Measurements from ENCODE around the gene SNTG2.

DNA sequence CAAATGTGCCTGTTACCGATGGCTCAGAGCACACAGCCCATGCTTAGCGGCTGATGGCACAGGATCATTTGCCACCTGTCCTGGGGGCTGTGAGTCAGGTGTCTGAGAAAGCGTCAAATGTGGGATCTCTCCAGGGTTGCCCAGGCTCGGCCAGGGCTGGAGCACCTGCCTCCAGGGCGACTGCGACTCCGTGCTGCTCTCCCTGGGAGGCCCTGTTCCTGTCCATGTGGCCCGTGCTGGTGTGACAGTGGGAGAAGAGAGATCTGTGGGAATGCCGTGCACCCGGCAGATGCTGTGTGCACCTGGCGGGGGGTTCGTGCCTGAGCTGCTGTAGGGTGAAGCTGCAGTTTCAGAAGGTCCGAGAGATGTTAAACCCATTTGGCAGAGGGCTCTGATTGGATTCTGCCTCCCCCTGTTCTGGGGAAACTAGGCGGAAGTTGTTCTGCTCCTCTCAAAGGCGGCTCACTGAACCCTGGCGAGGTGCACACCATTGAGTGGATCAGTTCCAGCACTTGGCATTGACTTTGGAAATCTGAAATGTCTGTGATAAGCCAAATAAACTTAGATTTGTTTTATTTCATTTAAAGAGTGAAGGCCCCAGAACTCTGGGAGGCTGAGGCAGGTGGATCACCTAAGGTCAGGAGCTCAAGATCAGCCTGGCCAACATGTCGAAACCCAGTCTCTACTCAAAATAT lies 428.0 kb downstream of the SNTG2 start:
- no peak for TF ChIP-seq ARHGAP35 (CRISPR knock-in tag; IDR thresholded peaks at IDR 0.05; ENCODE audit: borderline replicate concordance)
- TF ChIP-seq HMG20B (CRISPR knock-in tag; conservative IDR thresholded peaks at IDR 0.05), result no peak
- no peak for TF ChIP-seq JUND (CRISPR knock-in tag; IDR thresholded peaks at IDR 0.05)
- no peak for TF ChIP-seq EZH2 (conservative IDR thresholded peaks at IDR 0.05; ENCODE audit: low read depth, low read length)
- no peak for TF ChIP-seq PTBP1 (IDR thresholded peaks at IDR 0.05; ENCODE audit: low read depth, low read length, poor library complexity, severe bottlenecking)
- no peak for TF ChIP-seq MAZ (IDR thresholded peaks at IDR 0.05; ENCODE audit: borderline replicate concordance, low read depth, low read length)
- no peak for TF ChIP-seq MAZ (CRISPR knock-in tag; IDR thresholded peaks at IDR 0.05; ENCODE audit: low read depth)
- no peak for TF ChIP-seq SNRNP70 (IDR thresholded peaks at IDR 0.05; ENCODE audit: low read depth, low read length)
- TF ChIP-seq, protein P1, sequence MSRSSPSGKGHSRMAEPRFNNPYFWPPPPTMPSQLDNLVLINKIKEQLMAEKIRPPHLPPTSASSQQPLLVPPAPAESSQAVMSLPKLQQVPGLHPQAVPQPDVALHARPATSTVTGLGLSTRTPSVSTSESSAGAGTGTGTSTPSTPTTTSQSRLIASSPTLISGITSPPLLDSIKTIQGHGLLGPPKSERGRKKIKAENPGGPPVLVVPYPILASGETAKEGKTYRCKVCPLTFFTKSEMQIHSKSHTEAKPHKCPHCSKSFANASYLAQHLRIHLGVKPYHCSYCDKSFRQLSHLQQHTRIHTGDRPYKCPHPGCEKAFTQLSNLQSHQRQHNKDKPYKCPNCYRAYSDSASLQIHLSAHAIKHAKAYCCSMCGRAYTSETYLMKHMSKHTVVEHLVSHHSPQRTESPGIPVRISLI (CRISPR knock-in tag; IDR thresholded peaks at IDR 0.05; ENCODE audit: borderline replicate concordance), result no peak
